Measurements from ENCODE around the gene SMYD2. TPM values are rescaled to one million over a fixed set of nuclear protein-coding genes. Genes with fewer than 3 reads are reported as not detected.

SMYD2 gene
- polyA plus RNA-seq, 1 donor = 58.2 TPM

DNA sequence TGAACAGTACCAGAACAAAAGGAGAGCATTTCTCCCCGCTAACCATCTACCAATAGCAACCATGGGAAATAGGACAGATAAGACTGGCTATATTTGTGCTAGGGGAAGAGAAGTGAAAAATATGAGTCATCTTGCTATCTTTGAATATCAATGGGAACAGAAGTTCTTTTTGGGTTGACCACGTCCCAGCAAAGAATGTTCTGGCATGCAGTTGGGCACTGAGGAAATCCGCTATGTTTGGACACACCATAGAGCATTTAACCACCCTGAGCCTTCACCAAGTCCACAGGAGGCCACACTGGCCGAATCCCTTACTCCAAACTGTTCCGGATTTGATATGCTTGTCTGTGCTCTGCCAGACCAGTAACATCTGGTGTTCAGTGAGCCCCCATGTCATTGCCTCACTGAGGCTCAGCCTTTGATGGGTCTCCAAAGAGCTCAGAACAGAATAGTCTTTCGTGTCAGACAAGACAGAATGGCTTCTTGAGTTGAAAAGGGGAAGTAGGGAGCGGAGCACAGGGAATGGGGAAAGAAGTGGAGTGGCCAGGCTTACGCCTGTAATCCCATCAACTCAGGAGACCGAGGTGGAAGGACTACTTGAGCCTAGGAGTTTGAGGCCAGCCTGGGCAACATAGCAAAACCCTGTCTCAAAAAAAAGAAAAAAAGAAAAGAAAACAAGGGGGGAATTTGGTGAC lies 81.4 kb downstream of the SMYD2 start:
- DNase-seq = no peak

- DNase-seq = no peak
Measured at GRCh38 chr1:214363386-214363785, 82.4 kb downstream of the SMYD2 start.

GRCh38 chr1:214364386-214364785 lies 83.4 kb downstream of the SMYD2 start:
- DNase-seq = peak; percentile 26

- no peak for DNase-seq
Measured at GRCh38 chr1:214364786-214365295, 83.9 kb downstream of the SMYD2 start.

DNA sequence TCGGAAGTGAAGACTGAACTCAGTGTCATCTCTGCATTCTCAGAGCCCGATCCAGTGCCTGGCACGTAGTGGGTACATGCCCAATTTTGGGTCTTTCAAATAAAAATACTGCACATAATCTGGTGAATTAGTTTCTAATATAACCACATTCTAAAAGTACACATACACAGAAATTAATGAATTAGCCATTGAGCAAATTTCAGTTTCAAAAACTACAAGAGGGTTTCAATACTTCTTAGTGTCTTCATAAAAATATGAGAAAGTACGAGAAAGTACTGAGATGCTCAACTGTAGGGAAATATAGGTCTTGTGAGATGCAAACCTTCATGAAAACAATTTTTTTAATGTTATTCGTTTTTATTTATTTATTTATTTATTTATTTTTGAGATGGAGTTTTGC lies 86.9 kb downstream of the SMYD2 start:
- no peak for DNase-seq

DNA sequence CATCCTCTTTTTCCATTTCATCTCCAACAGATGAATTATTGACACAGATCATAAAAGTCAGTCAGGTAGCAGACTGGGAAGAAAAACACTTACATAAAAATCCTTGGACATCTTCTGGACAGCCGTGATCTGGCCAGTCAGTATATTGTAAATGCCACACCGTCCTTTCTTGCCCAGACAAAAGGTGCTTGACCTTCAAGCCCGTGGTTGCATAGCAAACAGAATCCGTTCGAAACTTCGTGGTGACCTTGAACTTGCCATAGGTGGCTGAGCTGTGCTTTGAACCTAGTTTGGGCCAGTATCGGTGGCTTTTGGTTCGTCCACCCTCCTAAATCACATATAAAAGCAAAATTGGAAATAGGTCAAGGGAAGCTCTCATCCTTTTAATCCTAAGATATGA lies 88.4 kb downstream of the SMYD2 start:
- no peak for DNase-seq

DNA sequence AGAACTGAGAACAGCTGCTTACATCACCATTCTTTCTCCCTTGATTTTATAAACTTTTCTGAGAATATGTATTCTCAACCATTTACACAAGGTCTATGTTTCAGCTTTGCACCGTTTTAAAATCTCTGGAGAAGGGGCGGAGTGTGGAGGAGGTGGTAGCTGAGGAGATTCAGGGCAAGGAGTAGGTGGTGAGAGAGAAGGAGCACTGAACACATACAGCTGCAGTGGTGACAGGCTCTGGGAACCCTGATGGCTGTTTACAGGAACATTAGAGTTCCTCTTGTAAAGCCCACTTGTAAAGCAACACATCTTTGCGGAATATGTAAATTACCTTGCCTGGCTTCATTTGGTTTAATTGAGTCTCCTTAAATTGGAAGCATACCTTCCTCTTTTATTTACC lies 89.7 kb downstream of the SMYD2 start:
- no peak for DNase-seq

GRCh38 chr1:214372092-214372491 lies 91.1 kb downstream of the SMYD2 start:
- DNase-seq = no peak

DNA sequence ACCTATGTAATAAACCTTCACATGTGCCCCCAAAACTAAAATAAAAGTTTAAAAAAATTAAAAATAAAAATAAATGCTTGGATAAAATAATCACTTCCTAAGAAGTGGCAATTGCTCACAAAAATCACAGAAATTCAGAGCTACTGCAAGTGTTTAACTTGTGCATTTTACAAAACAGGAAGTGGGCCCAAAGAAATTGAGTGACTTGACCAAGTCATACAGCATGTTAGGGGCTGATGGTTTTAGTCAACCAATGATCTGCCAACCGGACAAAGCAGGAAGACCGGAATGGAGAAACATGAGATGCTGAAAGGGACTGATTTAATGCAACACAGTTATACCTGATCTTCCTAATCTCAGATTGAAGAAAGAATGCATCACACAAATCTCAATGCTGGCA lies 96.5 kb downstream of the SMYD2 start:
- DNase-seq = no peak

- DNase-seq = no peak
Measured at GRCh38 chr1:214377886-214378285, 96.9 kb downstream of the SMYD2 start.

- DNase-seq = no peak
Measured at GRCh38 chr1:214378492-214378891, 97.5 kb downstream of the SMYD2 start.

- DNase-seq = no peak
Measured at GRCh38 chr1:214379236-214379970, 98.4 kb downstream of the SMYD2 start.

DNA sequence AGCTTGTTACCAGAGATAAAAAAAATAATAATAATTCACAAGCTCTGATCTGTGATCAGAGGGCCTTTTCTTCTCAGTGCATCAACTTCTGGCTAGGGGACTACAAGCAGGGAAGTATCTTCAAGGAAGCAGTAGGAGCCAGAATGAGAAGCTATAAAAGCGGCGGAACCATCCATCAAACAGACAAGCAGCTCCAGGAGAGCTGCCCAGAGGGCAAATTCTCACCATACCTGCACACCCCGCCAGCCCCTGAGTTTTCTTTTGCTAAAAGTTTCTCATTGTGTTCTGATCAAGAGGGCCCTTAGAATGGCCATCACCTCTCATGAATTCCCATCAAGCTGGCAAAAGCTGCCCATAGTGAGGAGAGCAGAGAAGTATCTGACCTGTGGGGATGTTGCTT lies 99.4 kb downstream of the SMYD2 start:
- DNase-seq = no peak

- no peak for DNase-seq
Measured at GRCh38 chr1:214380986-214381695, 100.2 kb downstream of the SMYD2 start.

- DNase-seq = no peak
Measured at GRCh38 chr1:214383381-214384372, 102.7 kb downstream of the SMYD2 start.

DNA sequence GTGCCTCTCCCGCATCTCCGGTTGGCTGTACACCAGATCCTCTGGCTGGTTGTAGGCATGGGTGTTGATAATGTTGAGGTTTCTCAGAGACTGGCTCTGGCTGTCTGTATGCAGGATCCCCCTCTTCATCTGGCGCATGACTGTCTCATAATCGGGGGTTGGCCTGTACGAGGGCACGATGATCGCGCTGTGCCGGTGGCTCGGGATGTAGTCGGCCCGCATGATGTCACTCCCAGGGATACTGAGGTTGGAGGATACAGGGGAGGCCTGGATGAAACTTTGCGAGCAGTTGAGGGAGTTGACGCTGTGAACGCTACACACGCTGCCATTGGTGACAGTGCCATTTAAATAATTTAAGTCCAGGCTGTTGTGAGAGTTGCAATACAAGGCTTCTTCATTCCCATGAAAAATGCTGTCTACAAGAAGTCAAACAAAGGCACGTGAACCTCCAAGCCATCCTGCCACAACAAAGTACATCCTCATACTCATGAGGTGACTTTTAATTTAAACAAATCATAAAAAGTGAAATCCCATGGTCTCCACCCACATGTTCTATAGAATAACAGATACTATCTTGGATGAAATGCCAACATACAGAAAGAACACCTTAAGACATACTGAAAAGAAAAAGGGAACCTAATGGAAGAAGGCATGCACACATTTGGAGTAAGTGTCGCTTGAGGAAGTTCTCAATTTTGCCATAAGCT lies 103.6 kb downstream of the SMYD2 start:
- DNase-seq = no peak

DNA sequence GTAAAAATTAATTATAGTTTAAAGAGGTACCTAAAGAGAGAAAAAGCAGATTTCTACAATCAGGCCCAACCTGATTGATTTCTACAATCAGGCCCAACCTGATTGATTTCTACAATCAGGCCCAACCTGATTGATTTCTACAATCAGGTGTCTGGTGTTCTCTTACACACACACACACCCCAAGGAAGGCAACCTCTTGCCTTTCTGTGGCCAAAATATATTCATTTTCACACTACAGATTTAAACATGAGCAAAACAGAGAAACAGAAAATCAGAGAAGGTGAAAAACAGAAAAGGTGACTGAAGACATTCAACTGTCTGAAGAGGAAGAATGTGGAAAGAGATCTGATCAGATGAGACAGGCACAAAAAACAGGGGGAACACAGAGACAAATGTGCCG lies 104.5 kb downstream of the SMYD2 start:
- DNase-seq = no peak

- DNase-seq = no peak
Measured at GRCh38 chr1:214386333-214386732, 105.4 kb downstream of the SMYD2 start.
